ENCODE results near the gene POM121.
"Not testable (repeated sequence)": the region's sequence is repeated elsewhere in the genome, so short reads cannot be mapped to it uniquely, and the experiment has no call there.

POM121 gene

GRCh38 chr7:72949276-72949675 lies 24.4 kb downstream of the POM121 start:
- not testable (repeated sequence) for DNase-seq (ENCODE audit: low read depth in 2 of 3, low spot score in 1 of 3)

GRCh38 chr7:72949686-72950085 lies 24.8 kb downstream of the POM121 start:
- not testable (repeated sequence) for DNase-seq (ENCODE audit: low read depth in 2 of 3, low spot score in 1 of 3)

- not testable (repeated sequence) for DNase-seq (ENCODE audit: low read depth in 2 of 3, low spot score in 1 of 3)
Observed at GRCh38 chr7:72950432-72950831, 25.5 kb downstream of the POM121 start.

- not testable (repeated sequence) for DNase-seq (ENCODE audit: low read depth in 2 of 3, low spot score in 1 of 3)
Observed at GRCh38 chr7:72953901-72954562, 29.1 kb downstream of the POM121 start.

- not testable (repeated sequence) for DNase-seq (ENCODE audit: low read depth in 2 of 3, low spot score in 1 of 3)
Observed at GRCh38 chr7:72954563-72955198, 29.8 kb downstream of the POM121 start.

GRCh38 chr7:72960029-72960428 lies 35.1 kb downstream of the POM121 start:
- not testable (repeated sequence) for DNase-seq (ENCODE audit: low read depth in 2 of 3, low spot score in 1 of 3)

- DNase-seq (ENCODE audit: low read depth in 2 of 3, low spot score in 1 of 3): not testable (repeated sequence)
Observed at GRCh38 chr7:72960626-72961345, 35.9 kb downstream of the POM121 start.

GRCh38 chr7:72961346-72961650 lies 36.4 kb downstream of the POM121 start:
- DNase-seq (ENCODE audit: low read depth in 2 of 3, low spot score in 1 of 3): not testable (repeated sequence)

- DNase-seq (ENCODE audit: low read depth in 2 of 3, low spot score in 1 of 3): not testable (repeated sequence)
Observed at GRCh38 chr7:72963056-72963455, 38.2 kb downstream of the POM121 start.

- not testable (repeated sequence) for DNase-seq (ENCODE audit: low read depth in 2 of 3, low spot score in 1 of 3)
Observed at GRCh38 chr7:72965186-72965975, 40.5 kb downstream of the POM121 start.

GRCh38 chr7:72966892-72967291 lies 42.0 kb downstream of the POM121 start:
- not testable (repeated sequence) for DNase-seq (ENCODE audit: low read depth in 2 of 3, low spot score in 1 of 3)

- not testable (repeated sequence) for DNase-seq (ENCODE audit: low read depth in 2 of 3, low spot score in 1 of 3)
Observed at GRCh38 chr7:72968980-72969516, 44.2 kb downstream of the POM121 start, which contains the start of gene TRIM74. Gene TRIM74 (minus strand): TSS chr7:72969466. CDS start chr7:72966157, 3,309 bp downstream.

- not testable (repeated sequence) for DNase-seq (ENCODE audit: low read depth in 2 of 3, low spot score in 1 of 3)
Observed at GRCh38 chr7:72969688-72970087, 44.8 kb downstream of the POM121 start.

GRCh38 chr7:72971505-72971904 lies 46.6 kb downstream of the POM121 start:
- not testable (repeated sequence) for DNase-seq (ENCODE audit: low read depth in 2 of 3, low spot score in 1 of 3)

GRCh38 chr7:72974781-72975180 lies 49.9 kb downstream of the POM121 start:
- DNase-seq (ENCODE audit: low read depth in 2 of 3, low spot score in 1 of 3): not testable (repeated sequence)

- not testable (repeated sequence) for DNase-seq (ENCODE audit: low read depth in 2 of 3, low spot score in 1 of 3)
Observed at GRCh38 chr7:72975656-72976286, 50.9 kb downstream of the POM121 start.

- DNase-seq (ENCODE audit: low read depth in 2 of 3, low spot score in 1 of 3): not testable (repeated sequence)
Observed at GRCh38 chr7:72976434-72976833, 51.5 kb downstream of the POM121 start.

GRCh38 chr7:72980382-72980781 lies 55.5 kb downstream of the POM121 start:
- not testable (repeated sequence) for DNase-seq (ENCODE audit: low read depth in 2 of 3, low spot score in 1 of 3)

- DNase-seq (ENCODE audit: low read depth in 2 of 3, low spot score in 1 of 3): not testable (repeated sequence)
Observed at GRCh38 chr7:72982084-72982483, 57.2 kb downstream of the POM121 start.

- DNase-seq (ENCODE audit: low read depth in 2 of 3, low spot score in 1 of 3): not testable (repeated sequence)
Observed at GRCh38 chr7:72990146-72990913, 65.4 kb downstream of the POM121 start.
